Measurements from ENCODE around the gene IPPK.

GRCh38 chr9:92592946-92593861, 76.7 kb downstream of the IPPK start:
- TF ChIP-seq GATA3 (IDR thresholded peaks at IDR 0.05; ENCODE audit: low read depth, low read length) (no peak), GATA2 (IDR thresholded peaks at IDR 0.05; ENCODE audit: low read depth, low read length) (no peak)
